ENCODE measurements around the gene TRAPPC3L. TPM values are rescaled to one million over a fixed set of nuclear protein-coding genes. Genes with fewer than 3 reads are reported as not detected.

Gene TRAPPC3L
- total and polyA plus RNA-seq, 7 donors = 0.03 to 0.16 (median 0.06) TPM; not detected in 4

DNA sequence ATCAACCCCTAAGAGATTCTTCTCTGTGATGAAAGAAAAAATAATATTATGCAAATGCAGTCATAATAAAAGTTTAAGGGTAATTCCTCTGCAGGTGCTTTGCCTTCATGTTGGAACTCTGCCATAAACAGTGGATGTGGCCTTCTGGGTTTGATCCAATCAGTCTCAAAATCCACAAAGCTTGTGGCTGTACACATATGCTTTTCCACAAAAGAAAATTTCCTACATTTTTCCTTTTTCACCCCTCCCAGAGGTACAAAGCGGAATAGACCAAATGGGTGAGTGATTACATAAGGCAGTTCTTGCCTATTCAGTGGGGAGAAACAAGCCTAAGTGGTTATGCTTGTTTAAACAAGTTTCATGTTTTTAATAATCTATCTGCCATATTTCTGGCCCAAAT lies 17.4 kb downstream of the TRAPPC3L start:
- Histone ChIP-seq H3K4me3 (no peak overlapping the region), H3K27me3 (ENCODE audit: insufficient read depth in 3 of 3, low read length in 2 of 3) (no peaks in the 10 kb centered on the region), H3K9me3 (no peaks in the 10 kb centered on the region), H3K36me3 (ENCODE audit: insufficient read depth in 1 of 2, low read depth in 1 of 2) (no peaks in the 10 kb centered on the region), H3K4me1 (no peaks in the 10 kb centered on the region), H3K27ac (no peak overlapping the region)
- intact Hi-C loops (cut with DNase I) = no loop called here
- TF ChIP-seq, protein P1, sequence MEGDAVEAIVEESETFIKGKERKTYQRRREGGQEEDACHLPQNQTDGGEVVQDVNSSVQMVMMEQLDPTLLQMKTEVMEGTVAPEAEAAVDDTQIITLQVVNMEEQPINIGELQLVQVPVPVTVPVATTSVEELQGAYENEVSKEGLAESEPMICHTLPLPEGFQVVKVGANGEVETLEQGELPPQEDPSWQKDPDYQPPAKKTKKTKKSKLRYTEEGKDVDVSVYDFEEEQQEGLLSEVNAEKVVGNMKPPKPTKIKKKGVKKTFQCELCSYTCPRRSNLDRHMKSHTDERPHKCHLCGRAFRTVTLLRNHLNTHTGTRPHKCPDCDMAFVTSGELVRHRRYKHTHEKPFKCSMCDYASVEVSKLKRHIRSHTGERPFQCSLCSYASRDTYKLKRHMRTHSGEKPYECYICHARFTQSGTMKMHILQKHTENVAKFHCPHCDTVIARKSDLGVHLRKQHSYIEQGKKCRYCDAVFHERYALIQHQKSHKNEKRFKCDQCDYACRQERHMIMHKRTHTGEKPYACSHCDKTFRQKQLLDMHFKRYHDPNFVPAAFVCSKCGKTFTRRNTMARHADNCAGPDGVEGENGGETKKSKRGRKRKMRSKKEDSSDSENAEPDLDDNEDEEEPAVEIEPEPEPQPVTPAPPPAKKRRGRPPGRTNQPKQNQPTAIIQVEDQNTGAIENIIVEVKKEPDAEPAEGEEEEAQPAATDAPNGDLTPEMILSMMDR (IDR thresholded peaks at IDR 0.05) = no peak
- no peak for ATAC-seq
- 77 to 93% (median 79%) methylated on average over 1 of the region's 1 CpG for WGBS, 3 donors
- no peak for DNase-seq

DNA sequence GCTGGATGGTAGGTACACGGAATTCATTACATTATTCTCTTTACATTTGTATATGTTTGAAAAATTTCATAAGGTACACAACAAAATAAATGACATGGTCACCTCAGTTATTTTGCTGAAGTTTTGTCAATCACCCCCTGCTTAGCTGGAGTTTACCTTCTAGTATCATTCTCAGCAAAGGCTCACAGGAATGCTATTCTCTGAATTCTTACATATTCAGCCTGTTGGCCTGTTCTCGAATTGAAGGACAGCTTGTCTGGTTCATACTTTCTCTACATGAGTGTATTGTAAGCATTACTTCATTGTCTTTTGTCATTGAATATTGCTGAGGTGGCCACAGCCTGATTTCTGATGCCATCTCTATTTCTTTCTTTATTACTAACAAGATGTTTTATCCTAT lies 21.2 kb downstream of the TRAPPC3L start:
- H3K9me3 ChIP-seq = no peaks in the 10 kb centered on the region
- H3K4me1 ChIP-seq = no peaks in the 10 kb centered on the region
- H3K27ac ChIP-seq = no peak overlapping the region
- no peaks in the 10 kb centered on the region for H3K36me3 ChIP-seq (ENCODE audit: insufficient read depth in 1 of 2, low read depth in 1 of 2)
- WGBS, 3 donors = 84 to 91% (median 86%) methylated on average over 2 of the region's 2 CpGs
- no peak for DNase-seq
- no peak for ATAC-seq
- H3K27me3 ChIP-seq (ENCODE audit: insufficient read depth in 3 of 3, low read length in 2 of 3) = no peaks in the 10 kb centered on the region
- no peak overlapping the region for H3K4me3 ChIP-seq
- TF ChIP-seq, protein P1 (IDR thresholded peaks at IDR 0.05) = no peak
- intact Hi-C loops (cut with DNase I) = no loop called here

DNA sequence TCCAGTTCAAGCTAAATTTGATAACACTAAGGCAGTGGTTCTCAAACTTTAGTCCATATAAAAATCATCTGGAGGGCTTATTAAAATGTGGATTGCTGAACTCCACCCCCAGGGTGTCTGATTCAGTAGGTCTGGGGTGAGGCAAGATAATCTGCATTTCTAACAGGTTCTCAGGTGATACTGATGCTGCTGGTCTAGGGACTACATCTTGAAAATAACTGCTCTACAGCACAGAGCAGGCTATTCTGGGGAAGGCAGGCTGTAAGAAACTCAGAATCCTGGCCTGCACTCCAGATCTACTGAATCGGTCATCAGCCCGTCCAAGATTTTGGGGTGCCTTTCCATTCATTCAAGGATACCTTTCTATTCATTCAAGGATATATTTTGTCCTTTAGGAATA lies 22.6 kb downstream of the TRAPPC3L start:
- WGBS, 3 donors = 79 to 86% (median 81%) methylated on average over 2 of the region's 2 CpGs
- ATAC-seq (no peak), DNase-seq (no peak)
- Histone ChIP-seq H3K27ac (no peak overlapping the region), H3K4me1 (no peaks in the 10 kb centered on the region), H3K4me3 (no peak overlapping the region), H3K9me3 (no peaks in the 10 kb centered on the region), H3K36me3 (ENCODE audit: insufficient read depth in 1 of 2, low read depth in 1 of 2) (no peaks in the 10 kb centered on the region), H3K27me3 (ENCODE audit: insufficient read depth in 3 of 3, low read length in 2 of 3) (no peaks in the 10 kb centered on the region)
- intact Hi-C loops (cut with DNase I) = no loop called here
- TF ChIP-seq, protein P1 (IDR thresholded peaks at IDR 0.05) = no peak

DNA sequence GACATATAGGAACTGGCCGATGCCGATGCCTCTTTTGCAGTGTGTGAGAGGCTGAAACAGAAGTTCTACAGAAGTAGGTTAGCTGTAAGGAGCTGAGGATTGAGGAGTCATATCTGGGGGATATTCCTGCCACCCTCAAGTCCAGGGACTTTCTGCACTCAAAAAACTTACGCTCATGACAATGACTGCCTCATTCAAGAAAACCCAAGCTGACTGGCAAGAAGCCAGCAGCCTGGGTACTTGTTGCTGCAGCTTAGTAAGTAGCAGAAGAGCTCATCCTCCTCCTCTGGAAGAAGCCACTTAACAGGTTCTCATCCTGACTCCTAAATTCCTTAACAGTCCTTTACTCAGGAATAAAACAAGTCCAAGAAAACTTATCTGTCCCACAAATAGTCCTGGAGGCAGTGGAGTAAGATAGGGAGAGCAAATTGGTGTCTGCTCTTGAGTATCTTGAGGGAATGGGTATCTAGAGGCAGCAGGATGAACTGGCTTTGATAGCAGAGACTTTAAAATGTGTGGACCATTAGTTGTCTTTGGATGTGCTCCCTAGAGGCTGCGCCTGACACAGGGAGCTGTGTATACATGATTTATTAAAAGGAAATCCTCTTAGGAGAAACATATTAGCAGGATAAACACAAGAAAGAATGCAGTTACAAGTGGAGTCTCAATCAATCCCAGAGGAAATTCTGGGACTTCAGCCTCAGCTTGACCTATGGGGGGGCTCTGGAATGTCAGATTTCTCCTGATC lies 26.7 kb downstream of the TRAPPC3L start:
- intact Hi-C loops (cut with DNase I) = no loop called here
- H3K4me1 ChIP-seq = no peaks in the 10 kb centered on the region
- 79 to 83% (median 80%) methylated on average over 4 of the region's 4 CpGs for WGBS, 3 donors
- H3K27me3 ChIP-seq (ENCODE audit: insufficient read depth in 3 of 3, low read length in 2 of 3) = no peaks in the 10 kb centered on the region
- H3K36me3 ChIP-seq (ENCODE audit: insufficient read depth in 1 of 2, low read depth in 1 of 2) = no peaks in the 10 kb centered on the region
- TF ChIP-seq, protein P1 (IDR thresholded peaks at IDR 0.05) = no peak
- no peak for DNase-seq
- no peak overlapping the region for H3K4me3 ChIP-seq
- no peak for ATAC-seq
- no peaks in the 10 kb centered on the region for H3K9me3 ChIP-seq
- no peak overlapping the region for H3K27ac ChIP-seq

DNA sequence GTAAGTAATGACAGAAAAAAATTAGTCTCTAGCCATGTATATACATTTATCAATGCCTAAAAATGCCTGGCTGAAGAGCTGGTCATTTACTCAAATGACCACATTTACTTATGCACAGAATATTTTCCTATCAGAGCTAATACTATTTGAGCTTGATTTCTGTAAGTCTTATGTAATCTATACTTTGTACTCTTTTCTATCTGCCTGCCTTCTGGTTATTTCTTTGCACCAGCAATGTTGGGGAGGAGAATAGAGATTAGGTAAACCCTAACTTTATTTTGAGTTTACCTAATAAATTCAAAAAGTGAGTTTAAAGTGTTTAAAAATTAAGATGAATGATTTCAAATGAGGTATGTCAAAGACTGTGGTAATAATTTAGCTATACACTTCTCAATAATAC lies 30.3 kb downstream of the TRAPPC3L start:
- no peak for ATAC-seq
- intact Hi-C loops (cut with DNase I) = no loop called here
- Histone ChIP-seq H3K27ac (no peak overlapping the region), H3K4me1 (peaks cover 4% of the 10 kb centered on the region), H3K4me3 (no peak overlapping the region), H3K36me3 (ENCODE audit: insufficient read depth in 1 of 2, low read depth in 1 of 2) (no peaks in the 10 kb centered on the region), H3K27me3 (ENCODE audit: insufficient read depth in 3 of 3, low read length in 2 of 3) (no peaks in the 10 kb centered on the region), H3K9me3 (no peaks in the 10 kb centered on the region)
- DNase-seq = no peak
- TF ChIP-seq, protein P1 (IDR thresholded peaks at IDR 0.05) = no peak
